Skeletal muscle satellite cell (primary cell): ENCODE data around the gene MXD1. TPM values are rescaled to one million over a fixed set of nuclear protein-coding genes. Genes with fewer than 3 reads are reported as not detected.

ENCODE experiments used
- H3K27me3 ChIP-seq: 2 replicates; pipeline ENCODE4 v1.7.0; 2013; ENCODE audit warnings: low read length; ENCODE audit not compliant: control insufficient read depth, insufficient read depth
- H3K36me3 ChIP-seq: 2 replicates; pipeline ENCODE4 v1.7.0; 2013; ENCODE audit warnings: mild to moderate bottlenecking, control low read depth, low read length; ENCODE audit not compliant: insufficient read depth
- H3K4me1 ChIP-seq: 2 replicates; pipeline ENCODE4 v1.7.0; 2013; ENCODE audit warnings: low read length; ENCODE audit not compliant: control insufficient read depth, insufficient read depth
- H3K4me2 ChIP-seq: 2 replicates; pipeline ENCODE4 v1.7.0; 2013; ENCODE audit warnings: mild to moderate bottlenecking, low read length
- H3K4me3 ChIP-seq: 2 replicates; pipeline ENCODE4 v1.7.0; 2013; ENCODE audit warnings: low read length
- H3K9ac ChIP-seq: 2 replicates; pipeline ENCODE4 v1.7.0; 2013; ENCODE audit warnings: mild to moderate bottlenecking, low read depth, low read length, moderate library complexity
- H3K9me3 ChIP-seq: replicated peaks from 2 replicates; pipeline ENCODE4 v1.7.0; 2013; ENCODE audit warnings: mild to moderate bottlenecking, control low read depth, low read length
- small RNA-seq: library from RNA; depleted of rRNA; stranded (forward); fragments of <200 nt; gene quantifications from one replicate; pipeline ENCODE3, GENCODE V24; 2012

MXD1 gene

GRCh38 chr2:69989009-69989408, 74.1 kb downstream of the MXD1 start:
- no peak overlapping the region for H3K4me2 ChIP-seq
- H3K27me3 ChIP-seq: no peaks in the 10 kb centered on the region
- no peaks in the 10 kb centered on the region for H3K4me1 ChIP-seq
- H3K4me3 ChIP-seq: no peak overlapping the region
- H3K36me3 ChIP-seq: no peaks in the 10 kb centered on the region
- H3K9me3 ChIP-seq: no peaks in the 10 kb centered on the region
- H3K9ac ChIP-seq: no peak overlapping the region

GRCh38 chr2:69989441-69990105, 74.7 kb downstream of the MXD1 start:
- H3K4me3 ChIP-seq: no peak overlapping the region
- H3K9ac ChIP-seq: no peak overlapping the region
- H3K27me3 ChIP-seq: no peaks in the 10 kb centered on the region
- no peaks in the 10 kb centered on the region for H3K36me3 ChIP-seq
- H3K4me1 ChIP-seq: no peaks in the 10 kb centered on the region
- no peak overlapping the region for H3K4me2 ChIP-seq
- H3K9me3 ChIP-seq: no peaks in the 10 kb centered on the region

Small RNA genes within 50 kb of the gene (small RNA-seq; reads per million reads assigned to genes)
- gene RPL23AP92: not detected
